Measurements from ENCODE around the gene MTOR. TPM values are rescaled to one million over a fixed set of nuclear protein-coding genes. Genes with fewer than 3 reads are reported as not detected.

The MTOR gene
- total RNA-seq, 1 donor from 2014 or later: 23.6 TPM

DNA sequence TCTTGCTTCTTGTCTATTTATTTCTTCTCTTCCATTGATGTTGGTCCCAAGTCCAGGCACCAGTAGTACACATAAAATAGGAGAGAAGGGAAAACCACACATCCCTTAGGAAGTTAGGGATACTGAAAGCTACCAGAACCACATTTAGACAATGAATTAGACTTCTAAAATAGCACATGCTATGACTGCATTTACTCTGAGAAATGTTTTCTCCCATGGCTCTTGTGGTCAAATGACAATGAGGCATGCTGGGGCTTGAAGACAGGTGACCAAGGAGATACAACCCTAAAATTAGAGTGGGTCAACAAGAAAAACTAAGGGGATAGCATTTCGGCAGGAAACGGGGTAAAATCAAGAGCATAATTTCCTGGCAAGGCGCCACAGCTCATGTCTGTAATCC is 17.1 kb downstream of the MTOR start:
- Histone ChIP-seq H3K27ac (no peak overlapping the region), H3K9me3 (no peaks in the 10 kb centered on the region), H3K4me3 (no peak overlapping the region), H3K27me3 (no peaks in the 10 kb centered on the region), H3K4me1 (no peaks in the 10 kb centered on the region), H3K36me3 (peaks cover 0 to 59% of the 10 kb centered on the region in 2 donors)
- DNase-seq (ENCODE audit: extremely low spot score in 2 of 2): no peak
- intact Hi-C loops (cut with DNase I): no loop called here
- no peak for TF ChIP-seq POLR2A (IDR thresholded peaks at IDR 0.05)
- TF ChIP-seq POLR2AphosphoS5 (IDR thresholded peaks at IDR 0.05; ENCODE audit: insufficient read depth in 1 of 2, low read depth in 1 of 2): no peak
- no peak for TF ChIP-seq CTCF (IDR thresholded peaks at IDR 0.05)

- Histone ChIP-seq H3K27ac (no peak overlapping the region), H3K9me3 (no peaks in the 10 kb centered on the region), H3K4me1 (no peaks in the 10 kb centered on the region), H3K36me3 (peaks cover 0 to 77% of the 10 kb centered on the region in 2 donors), H3K27me3 (no peaks in the 10 kb centered on the region), H3K4me3 (no peak overlapping the region)
- TF ChIP-seq CTCF (IDR thresholded peaks at IDR 0.05) (no peak), POLR2AphosphoS5 (IDR thresholded peaks at IDR 0.05; ENCODE audit: insufficient read depth in 1 of 2, low read depth in 1 of 2) (no peak), POLR2A (IDR thresholded peaks at IDR 0.05) (no peak)
- intact Hi-C loops (cut with DNase I): no loop called here
- no peak for DNase-seq (ENCODE audit: extremely low spot score in 2 of 2)
These were observed 24.0 kb downstream of the MTOR start for GRCh38 chr1:11238311-11238710.

- TF ChIP-seq POLR2A (IDR thresholded peaks at IDR 0.05): no peak
- no peak for TF ChIP-seq CTCF (IDR thresholded peaks at IDR 0.05)
- TF ChIP-seq POLR2AphosphoS5 (IDR thresholded peaks at IDR 0.05; ENCODE audit: insufficient read depth in 1 of 2, low read depth in 1 of 2): no peak
- H3K27me3 ChIP-seq: no peaks in the 10 kb centered on the region
- no peak overlapping the region for H3K27ac ChIP-seq
- DNase-seq (ENCODE audit: extremely low spot score in 2 of 2): no peak
- intact Hi-C loops (cut with DNase I): no loop called here
- no peaks in the 10 kb centered on the region for H3K9me3 ChIP-seq
- no peaks in the 10 kb centered on the region for H3K4me1 ChIP-seq
- H3K36me3 ChIP-seq: peaks cover 0 to 79% of the 10 kb centered on the region in 2 donors
- no peak overlapping the region for H3K4me3 ChIP-seq
These were observed 25.0 kb downstream of the MTOR start for GRCh38 chr1:11237356-11237755.

- TF ChIP-seq CTCF (IDR thresholded peaks at IDR 0.05): no peak
- TF ChIP-seq POLR2A (IDR thresholded peaks at IDR 0.05): no peak
- no peak for TF ChIP-seq POLR2AphosphoS5 (IDR thresholded peaks at IDR 0.05; ENCODE audit: insufficient read depth in 1 of 2, low read depth in 1 of 2)
- Histone ChIP-seq H3K4me1 (no peaks in the 10 kb centered on the region), H3K36me3 (peaks cover 4 to 86% of the 10 kb centered on the region in 2 donors), H3K27ac (no peak overlapping the region), H3K27me3 (no peaks in the 10 kb centered on the region), H3K9me3 (no peaks in the 10 kb centered on the region), H3K4me3 (no peak overlapping the region)
- intact Hi-C loops (cut with DNase I): no loop called here
- DNase-seq (ENCODE audit: extremely low spot score in 2 of 2): no peak
These were observed 29.1 kb downstream of the MTOR start for GRCh38 chr1:11233208-11233607.

DNA sequence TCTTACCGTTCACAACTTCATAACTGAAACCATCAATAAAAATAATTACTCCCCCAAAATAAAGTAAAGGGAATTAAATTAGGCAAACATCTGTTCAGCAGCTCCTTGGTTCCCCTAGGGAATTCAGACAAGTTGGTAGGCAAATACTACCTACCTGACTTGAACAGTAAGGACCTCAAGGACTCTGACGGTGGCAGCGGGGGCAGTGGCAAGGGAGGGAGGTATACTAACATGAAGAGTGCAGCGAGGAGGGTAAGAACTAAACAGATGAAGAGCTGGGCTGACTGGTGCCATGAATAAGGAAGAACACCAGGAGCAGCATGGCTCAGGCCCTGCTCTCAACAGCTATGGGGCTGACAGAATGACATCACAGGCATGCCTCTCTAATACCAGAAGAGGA is 33.1 kb downstream of the MTOR start:
- H3K4me1 ChIP-seq: no peaks in the 10 kb centered on the region
- intact Hi-C loops (cut with DNase I): no loop called here
- H3K27me3 ChIP-seq: no peaks in the 10 kb centered on the region
- TF ChIP-seq CTCF (IDR thresholded peaks at IDR 0.05) (no peak), POLR2AphosphoS5 (IDR thresholded peaks at IDR 0.05; ENCODE audit: insufficient read depth in 1 of 2, low read depth in 1 of 2) (no peak), POLR2A (IDR thresholded peaks at IDR 0.05) (no peak)
- H3K27ac ChIP-seq: no peak overlapping the region
- H3K36me3 ChIP-seq: peaks cover 4 to 67% of the 10 kb centered on the region in 2 donors
- no peak overlapping the region for H3K4me3 ChIP-seq
- DNase-seq (ENCODE audit: extremely low spot score in 2 of 2): no peak
- H3K9me3 ChIP-seq: no peaks in the 10 kb centered on the region

All from vagina (tissue), 2 donors.